CD14-positive monocyte (primary cell): ENCODE results near the gene TSC22D1. TPM values are rescaled to one million over a fixed set of nuclear protein-coding genes. Genes with fewer than 3 reads are reported as not detected.

ENCODE experiments used
- DNase-seq, 3 donors: peaks; one replicate each; pipeline ENCODE4 v3.0.0-alpha.2; 2011 to 2022
- H2AFZ ChIP-seq: 2 replicates; pipeline ENCODE4 v1.6.0; 2012; ENCODE audit warnings: mild to moderate bottlenecking, low read depth, low read length, inconsistent platforms; ENCODE audit not compliant: insufficient read depth, poor library complexity, severe bottlenecking
- H3K27ac ChIP-seq, 2 donors: 1 replicate in 1 of 2; 2 replicates in 1 of 2; pipeline ENCODE4 v1.5.1; 2012 to 2013; ENCODE audit warnings: low read length in 2 of 2, control low read depth in 1 of 2, inconsistent platforms in 1 of 2, low read depth in 1 of 2, mild to moderate bottlenecking in 1 of 2
- H3K27me3 ChIP-seq, 2 donors: one replicate each; pipeline versions ENCODE4 v1.6.0 to v1.6.1; 2011 to 2013; ENCODE audit warnings: low read length in 2 of 2; ENCODE audit not compliant: control insufficient read depth in 2 of 2, insufficient read depth in 2 of 2
- H3K36me3 ChIP-seq, 2 donors: replicated peaks in 1 of 2; 1 replicate in 1 of 2; 2 replicates in 1 of 2; pipeline versions ENCODE4 v1.5.1 to v1.6.1; 2012 to 2013; ENCODE audit warnings: low read length in 2 of 2, control low read depth in 1 of 2, inconsistent platforms in 1 of 2, mild to moderate bottlenecking in 1 of 2; ENCODE audit not compliant: insufficient read depth in 2 of 2, control insufficient read depth in 1 of 2
- H3K4me1 ChIP-seq, 2 donors: 1 replicate in 1 of 2; 2 replicates in 1 of 2; pipeline versions ENCODE4 v1.5.1 to v1.6.1; 2012 to 2013; ENCODE audit warnings: low read length in 2 of 2, control low read depth in 1 of 2, inconsistent platforms in 1 of 2, mild to moderate bottlenecking in 1 of 2, moderate library complexity in 1 of 2; ENCODE audit not compliant: insufficient read depth in 2 of 2, control insufficient read depth in 1 of 2
- H3K4me2 ChIP-seq: replicated peaks from 2 replicates; pipeline ENCODE3; 2012; ENCODE audit warnings: low read length, moderate library complexity, mild to moderate bottlenecking; ENCODE audit not compliant: poor library complexity, severe bottlenecking; ENCODE audit errors: extremely low read depth
- H3K4me3 ChIP-seq, 3 experiments: fragments of 200-600 bp in 1 of 3; sonication (generic) in 1 of 3; replicated peaks in 1 of 3; 1 replicate in 2 of 3; 2 replicates in 1 of 3; pipeline ENCODE4 v1.5.1; 2011 to 2013; ENCODE audit warnings: low read length in 3 of 3, mild to moderate bottlenecking in 3 of 3, control low read depth in 2 of 3, low read depth in 2 of 3, inconsistent platforms in 1 of 3, moderate library complexity in 1 of 3
- H3K79me2 ChIP-seq: 2 replicates; pipeline ENCODE4 v1.6.0; 2012; ENCODE audit warnings: mild to moderate bottlenecking, control low read depth, inconsistent platforms, low read length, moderate library complexity; ENCODE audit not compliant: insufficient read depth
- H3K9ac ChIP-seq: 2 replicates; pipeline ENCODE4 v1.6.0; 2017; ENCODE audit warnings: low read length, mild to moderate bottlenecking; ENCODE audit not compliant: insufficient read depth, poor library complexity, severe bottlenecking
- H3K9me3 ChIP-seq, 2 donors: replicated peaks in 1 of 2; 1 replicate in 1 of 2; 2 replicates in 1 of 2; pipeline versions ENCODE4 v1.5.1 to v1.6.1; 2012 to 2013; ENCODE audit warnings: low read length in 2 of 2, control low read depth in 1 of 2; ENCODE audit not compliant: control insufficient read depth in 1 of 2, insufficient read depth in 1 of 2
- H4K20me1 ChIP-seq: 2 replicates; pipeline ENCODE4 v1.6.0; 2012; ENCODE audit warnings: mild to moderate bottlenecking, low read length, control low read depth, moderate library complexity; ENCODE audit not compliant: insufficient read depth
- H3K27ac Mint-ChIP-seq, 7 donors: one replicate each; pipeline ENCODE4 v1.8.0; 2020; ENCODE audit warnings: mild to moderate bottlenecking in 7 of 7, mixed read lengths in 7 of 7, moderate library complexity in 6 of 7, inconsistent platforms in 2 of 7
- H3K27me3 Mint-ChIP-seq, 3 donors: one replicate each; pipeline ENCODE4 v1.8.0; 2021 to 2022; ENCODE audit warnings: low read depth in 3 of 3, mild to moderate bottlenecking in 3 of 3, mixed read lengths in 3 of 3, moderate library complexity in 3 of 3, inconsistent platforms in 1 of 3
- H3K36me3 Mint-ChIP-seq, 2 donors: one replicate each; pipeline ENCODE4 v1.8.0; 2020; ENCODE audit warnings: mixed read lengths in 2 of 2, inconsistent platforms in 1 of 2, mild to moderate bottlenecking in 1 of 2
- H3K4me1 Mint-ChIP-seq: one replicate; pipeline ENCODE4 v1.8.0; 2020; ENCODE audit warnings: mild to moderate bottlenecking, mixed read lengths
- H3K4me3 Mint-ChIP-seq, 2 donors: one replicate each; pipeline ENCODE4 v1.8.0; 2020; ENCODE audit warnings: mild to moderate bottlenecking in 2 of 2, mixed read lengths in 2 of 2, moderate library complexity in 1 of 2
- H3K9me3 Mint-ChIP-seq, 7 donors: one replicate each; pipeline ENCODE4 v1.8.0; 2020 to 2022; ENCODE audit warnings: mixed read lengths in 7 of 7, mild to moderate bottlenecking in 6 of 7, moderate library complexity in 6 of 7, inconsistent platforms in 2 of 7
- WGBS: methylation state at CpG from one replicate; pipeline ENCODE4 v1.1.5; 2013; ENCODE audit warnings: missing lambda C conversion rate; ENCODE audit not compliant: insufficient coverage; 5-methylcytosine and 5-hydroxymethylcytosine counted together
- intact Hi-C, 2 donors: fragments of 100-400 bp; cut with micrococcal nuclease; formaldehyde crosslinking; loops; one replicate each; pipeline versions ENCODE4 v1.15.0 to v1.15.1; 2023
- polyA plus RNA-seq, 3 donors: library from polyadenylated mRNA; depleted of rRNA in 1 of 3; unstranded in 2 of 3; stranded (reverse) in 1 of 3; fragments of 300-500 nt in 2 of 3; fragments of >200 nt in 1 of 3; fragmentation: Illumina TruSeq in 2 of 3; gene quantifications; 1 replicate in 2 of 3; 2 replicates in 1 of 3; pipeline ENCODE4 v1.2.3, GENCODE V29; 2012 to 2021
- TF ChIP-seq, protein P1 (sequence below): fragments of 200-600 bp; IDR thresholded peaks from one replicate; pipeline ENCODE4 v1.8.0; 2022; ENCODE audit warnings: antibody characterized with exemption, mild to moderate bottlenecking

Gene TSC22D1
- polyA plus RNA-seq, 3 donors = 1.9 to 10.4 (median 3.1) TPM

- no peaks in the 10 kb centered on the region for H3K79me2 ChIP-seq
- H3K9me3 ChIP-seq = no peaks in the 10 kb centered on the region
- H4K20me1 ChIP-seq = peaks cover 5% of the 10 kb centered on the region
- DNase-seq = peak in 2 of 3 donors; percentile 37 to 47
- intact Hi-C loops = loop anchor here (5.0 to 10.0 kb wide), 7 partner anchors 132 to 529 kb away; no protein-coding TSS in a partner anchor
- H3K4me1 ChIP-seq = peaks cover 29 to 38% of the 10 kb centered on the region in 2 donors
- no peak overlapping the region for H3K27ac ChIP-seq
- Mint-ChIP-seq H3K27me3 (peaks cover 9 to 23% (median 13%) of the 10 kb centered on the region in 3 donors), H3K4me3 (peak overlapping the region; percentile 86 to 89), H3K4me1 (peaks cover 26% of the 10 kb centered on the region), H3K36me3 (peaks cover 9 to 23% of the 10 kb centered on the region in 2 donors), H3K27ac (peak overlapping the region in 4 of 7 donors; percentile 30 to 69 (median 62)), H3K9me3 (no peaks in the 10 kb centered on the region)
- H3K9ac ChIP-seq = peak overlapping the region; percentile 42
- H3K36me3 ChIP-seq = no peaks in the 10 kb centered on the region
- H2AFZ ChIP-seq = peak overlapping the region; percentile 52
- peaks cover 8 to 23% of the 10 kb centered on the region in 2 donors for H3K27me3 ChIP-seq
- peak overlapping the region; percentile 87 for H3K4me2 ChIP-seq
- TF ChIP-seq, protein P1, sequence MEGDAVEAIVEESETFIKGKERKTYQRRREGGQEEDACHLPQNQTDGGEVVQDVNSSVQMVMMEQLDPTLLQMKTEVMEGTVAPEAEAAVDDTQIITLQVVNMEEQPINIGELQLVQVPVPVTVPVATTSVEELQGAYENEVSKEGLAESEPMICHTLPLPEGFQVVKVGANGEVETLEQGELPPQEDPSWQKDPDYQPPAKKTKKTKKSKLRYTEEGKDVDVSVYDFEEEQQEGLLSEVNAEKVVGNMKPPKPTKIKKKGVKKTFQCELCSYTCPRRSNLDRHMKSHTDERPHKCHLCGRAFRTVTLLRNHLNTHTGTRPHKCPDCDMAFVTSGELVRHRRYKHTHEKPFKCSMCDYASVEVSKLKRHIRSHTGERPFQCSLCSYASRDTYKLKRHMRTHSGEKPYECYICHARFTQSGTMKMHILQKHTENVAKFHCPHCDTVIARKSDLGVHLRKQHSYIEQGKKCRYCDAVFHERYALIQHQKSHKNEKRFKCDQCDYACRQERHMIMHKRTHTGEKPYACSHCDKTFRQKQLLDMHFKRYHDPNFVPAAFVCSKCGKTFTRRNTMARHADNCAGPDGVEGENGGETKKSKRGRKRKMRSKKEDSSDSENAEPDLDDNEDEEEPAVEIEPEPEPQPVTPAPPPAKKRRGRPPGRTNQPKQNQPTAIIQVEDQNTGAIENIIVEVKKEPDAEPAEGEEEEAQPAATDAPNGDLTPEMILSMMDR = no peak
- WGBS = under 1% methylated on average over 27 of the region's 38 CpGs
- H3K4me3 ChIP-seq = peak overlapping the region; percentile 41 to 80 (median 41)
These were observed 139.4 kb downstream of the TSC22D1 start for GRCh38 chr13:44436589-44437337.

GRCh38 chr13:44435919-44436510 is 140.1 kb downstream of the TSC22D1 start:
- Mint-ChIP-seq H3K4me1 (peaks cover 26% of the 10 kb centered on the region), H3K4me3 (peak overlapping the region; percentile 86 to 89), H3K36me3 (peaks cover 9 to 23% of the 10 kb centered on the region in 2 donors), H3K9me3 (no peaks in the 10 kb centered on the region), H3K27me3 (peaks cover 11 to 23% (median 13%) of the 10 kb centered on the region in 3 donors), H3K27ac (peak overlapping the region in 6 of 7 donors; percentile 77 to 87 (median 81))
- intact Hi-C loops = loop anchor here (5.0 to 10.0 kb wide), 7 partner anchors 131 to 529 kb away; no protein-coding TSS in a partner anchor
- Histone ChIP-seq H3K9me3 (no peaks in the 10 kb centered on the region), H3K4me3 (peak overlapping the region; percentile 69 to 80 (median 77)), H3K9ac (peak overlapping the region; percentile 79), H3K4me2 (peak overlapping the region; percentile 87), H3K4me1 (peaks cover 29 to 38% of the 10 kb centered on the region in 2 donors), H3K79me2 (no peaks in the 10 kb centered on the region), H4K20me1 (peaks cover 5% of the 10 kb centered on the region), H3K27me3 (peaks cover 8 to 23% of the 10 kb centered on the region in 2 donors), H2AFZ (peak overlapping the region; percentile 85), H3K36me3 (no peaks in the 10 kb centered on the region), H3K27ac (peak overlapping the region in 1 of 2 donors; percentile 72)
- TF ChIP-seq, protein P1 = no peak
- DNase-seq = peak in 1 of 3 donors; percentile 46
- 0% methylated on average over 4 of the region's 9 CpGs for WGBS
